ENCODE measurements around the gene TMEM14A. TPM values are rescaled to one million over a fixed set of nuclear protein-coding genes. Genes with fewer than 3 reads are reported as not detected.

TMEM14A gene
- total RNA-seq, 1 experiment from 2014 or later: 45.6 TPM

DNA sequence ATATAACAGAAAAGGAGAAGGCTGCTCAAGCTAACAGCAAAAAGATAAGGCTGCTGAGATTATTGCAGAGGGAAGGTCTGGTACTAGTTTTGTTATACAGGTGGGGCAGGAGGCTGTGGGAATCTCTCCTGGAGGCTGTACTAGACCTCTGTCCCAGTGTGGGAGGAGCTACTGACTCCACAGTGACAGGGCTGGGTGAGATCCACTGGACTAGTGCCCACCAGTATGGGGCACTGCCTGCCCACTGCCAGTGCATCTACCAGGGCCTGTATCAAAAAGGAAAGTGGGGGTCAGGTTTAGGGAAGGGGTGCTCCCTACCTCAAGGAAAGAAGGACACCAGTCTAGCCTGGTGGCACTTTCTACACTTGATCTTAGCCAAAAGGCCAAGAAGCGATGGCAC lies 62.3 kb downstream of the TMEM14A start:
- Histone ChIP-seq H3K4me3 (ENCODE audit: low read depth in 2 of 2, low read length in 2 of 2) (no peak overlapping the region), H3K27me3 (ENCODE audit: control insufficient read depth, insufficient read depth, low read length) (no peaks in the 10 kb centered on the region), H3K36me3 (ENCODE audit: control insufficient read depth, insufficient read depth, low read length) (no peaks in the 10 kb centered on the region), H3K27ac (ENCODE audit: low read length) (no peak overlapping the region), H3K4me1 (ENCODE audit: control insufficient read depth, insufficient read depth, low read length) (no peaks in the 10 kb centered on the region), H3K9me3 (ENCODE audit: control insufficient read depth, insufficient read depth, low read depth, low read length) (no peaks in the 10 kb centered on the region)
- CTCF ChIA-PET: no interaction called here
- no peak for ATAC-seq
- intact Hi-C loops (cut with micrococcal nuclease; ENCODE audit: unreplicated experiment) (no loop called here), in situ Hi-C loops (cut with HindIII; ENCODE audit: low pct_unique_long_range_greater_than_20kb, low sequenced_read_pairs) (no loop called here)
- POLR2A ChIA-PET: no interaction called here
- no TSS peak for BruUV-seq (replicated peaks)
- TF ChIP-seq SIN3A (IDR thresholded peaks at IDR 0.05; ENCODE audit: borderline replicate concordance, insufficient read depth, low read depth, low read length): no peak
- no peak for TF ChIP-seq TCF7L2 (IDR thresholded peaks at IDR 0.05; ENCODE audit: low read depth, low read length)
- TF ChIP-seq POLR2AphosphoS5 (IDR thresholded peaks at IDR 0.05; ENCODE audit: low read depth, low read length): no peak
- TF ChIP-seq, protein P1, sequence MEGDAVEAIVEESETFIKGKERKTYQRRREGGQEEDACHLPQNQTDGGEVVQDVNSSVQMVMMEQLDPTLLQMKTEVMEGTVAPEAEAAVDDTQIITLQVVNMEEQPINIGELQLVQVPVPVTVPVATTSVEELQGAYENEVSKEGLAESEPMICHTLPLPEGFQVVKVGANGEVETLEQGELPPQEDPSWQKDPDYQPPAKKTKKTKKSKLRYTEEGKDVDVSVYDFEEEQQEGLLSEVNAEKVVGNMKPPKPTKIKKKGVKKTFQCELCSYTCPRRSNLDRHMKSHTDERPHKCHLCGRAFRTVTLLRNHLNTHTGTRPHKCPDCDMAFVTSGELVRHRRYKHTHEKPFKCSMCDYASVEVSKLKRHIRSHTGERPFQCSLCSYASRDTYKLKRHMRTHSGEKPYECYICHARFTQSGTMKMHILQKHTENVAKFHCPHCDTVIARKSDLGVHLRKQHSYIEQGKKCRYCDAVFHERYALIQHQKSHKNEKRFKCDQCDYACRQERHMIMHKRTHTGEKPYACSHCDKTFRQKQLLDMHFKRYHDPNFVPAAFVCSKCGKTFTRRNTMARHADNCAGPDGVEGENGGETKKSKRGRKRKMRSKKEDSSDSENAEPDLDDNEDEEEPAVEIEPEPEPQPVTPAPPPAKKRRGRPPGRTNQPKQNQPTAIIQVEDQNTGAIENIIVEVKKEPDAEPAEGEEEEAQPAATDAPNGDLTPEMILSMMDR (IDR thresholded peaks at IDR 0.05): no peak
- TF ChIP-seq, protein P2, sequence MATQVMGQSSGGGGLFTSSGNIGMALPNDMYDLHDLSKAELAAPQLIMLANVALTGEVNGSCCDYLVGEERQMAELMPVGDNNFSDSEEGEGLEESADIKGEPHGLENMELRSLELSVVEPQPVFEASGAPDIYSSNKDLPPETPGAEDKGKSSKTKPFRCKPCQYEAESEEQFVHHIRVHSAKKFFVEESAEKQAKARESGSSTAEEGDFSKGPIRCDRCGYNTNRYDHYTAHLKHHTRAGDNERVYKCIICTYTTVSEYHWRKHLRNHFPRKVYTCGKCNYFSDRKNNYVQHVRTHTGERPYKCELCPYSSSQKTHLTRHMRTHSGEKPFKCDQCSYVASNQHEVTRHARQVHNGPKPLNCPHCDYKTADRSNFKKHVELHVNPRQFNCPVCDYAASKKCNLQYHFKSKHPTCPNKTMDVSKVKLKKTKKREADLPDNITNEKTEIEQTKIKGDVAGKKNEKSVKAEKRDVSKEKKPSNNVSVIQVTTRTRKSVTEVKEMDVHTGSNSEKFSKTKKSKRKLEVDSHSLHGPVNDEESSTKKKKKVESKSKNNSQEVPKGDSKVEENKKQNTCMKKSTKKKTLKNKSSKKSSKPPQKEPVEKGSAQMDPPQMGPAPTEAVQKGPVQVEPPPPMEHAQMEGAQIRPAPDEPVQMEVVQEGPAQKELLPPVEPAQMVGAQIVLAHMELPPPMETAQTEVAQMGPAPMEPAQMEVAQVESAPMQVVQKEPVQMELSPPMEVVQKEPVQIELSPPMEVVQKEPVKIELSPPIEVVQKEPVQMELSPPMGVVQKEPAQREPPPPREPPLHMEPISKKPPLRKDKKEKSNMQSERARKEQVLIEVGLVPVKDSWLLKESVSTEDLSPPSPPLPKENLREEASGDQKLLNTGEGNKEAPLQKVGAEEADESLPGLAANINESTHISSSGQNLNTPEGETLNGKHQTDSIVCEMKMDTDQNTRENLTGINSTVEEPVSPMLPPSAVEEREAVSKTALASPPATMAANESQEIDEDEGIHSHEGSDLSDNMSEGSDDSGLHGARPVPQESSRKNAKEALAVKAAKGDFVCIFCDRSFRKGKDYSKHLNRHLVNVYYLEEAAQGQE (IDR thresholded peaks at IDR 0.05; ENCODE audit: insufficient read depth in 1 of 2, low read depth in 2 of 2, low read length in 1 of 2): no peak
- no peak for DNase-seq (ENCODE audit: low read depth, low spot score)

DNA sequence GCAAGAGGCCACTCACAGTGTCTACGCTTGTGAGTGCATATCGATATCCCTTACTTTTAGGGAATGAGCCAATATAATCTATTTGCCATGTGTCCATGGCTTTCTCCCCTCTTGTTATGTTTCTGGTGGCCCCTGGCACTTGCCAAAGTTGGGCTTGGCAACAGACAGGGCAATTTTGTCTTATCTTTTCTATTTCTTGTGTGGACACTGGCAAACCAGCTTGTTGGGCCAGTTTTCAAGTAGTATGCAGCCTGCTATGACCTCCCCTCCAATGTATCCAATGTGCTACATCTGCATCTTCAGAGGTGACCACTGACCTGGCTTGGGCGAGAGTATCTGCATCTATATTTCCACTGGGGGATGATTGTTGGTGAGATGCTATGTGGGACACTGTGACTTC lies 63.2 kb downstream of the TMEM14A start:
- intact Hi-C loops (cut with micrococcal nuclease; ENCODE audit: unreplicated experiment) (no loop called here), in situ Hi-C loops (cut with HindIII; ENCODE audit: low pct_unique_long_range_greater_than_20kb, low sequenced_read_pairs) (no loop called here)
- Histone ChIP-seq H3K4me3 (ENCODE audit: low read depth in 2 of 2, low read length in 2 of 2) (no peak overlapping the region), H3K9me3 (ENCODE audit: control insufficient read depth, insufficient read depth, low read depth, low read length) (no peaks in the 10 kb centered on the region), H3K36me3 (ENCODE audit: control insufficient read depth, insufficient read depth, low read length) (no peaks in the 10 kb centered on the region), H3K4me1 (ENCODE audit: control insufficient read depth, insufficient read depth, low read length) (no peaks in the 10 kb centered on the region), H3K27ac (ENCODE audit: low read length) (no peak overlapping the region), H3K27me3 (ENCODE audit: control insufficient read depth, insufficient read depth, low read length) (no peaks in the 10 kb centered on the region)
- ChIA-PET CTCF (no interaction called here), POLR2A (no interaction called here)
- no TSS peak for BruUV-seq (replicated peaks)
- no peak for DNase-seq (ENCODE audit: low read depth, low spot score)
- TF ChIP-seq, protein P1 (IDR thresholded peaks at IDR 0.05): no peak
- no peak for TF ChIP-seq POLR2AphosphoS5 (IDR thresholded peaks at IDR 0.05; ENCODE audit: low read depth, low read length)
- TF ChIP-seq, protein P2 (IDR thresholded peaks at IDR 0.05; ENCODE audit: insufficient read depth in 1 of 2, low read depth in 2 of 2, low read length in 1 of 2): no peak
- no peak for TF ChIP-seq TCF7L2 (IDR thresholded peaks at IDR 0.05; ENCODE audit: low read depth, low read length)
- TF ChIP-seq SIN3A (IDR thresholded peaks at IDR 0.05; ENCODE audit: borderline replicate concordance, insufficient read depth, low read depth, low read length): no peak
- ATAC-seq: no peak
